Activated naive CD4-positive, alpha-beta T cell treated with anti-CD3 and anti-CD28 coated beads, Interleukin-2, amount 10 ng/mL, durations not matched to agents 7 days and 5 days (primary cell): ENCODE data around the gene TSPEAR.
"Not testable (repeated sequence)": the region's sequence is repeated elsewhere in the genome, so short reads cannot be mapped to it uniquely, and the experiment has no call there.

Experiments used
- CTCF ChIA-PET: fragments of 350-600 bp; sonication (Branson Sonifier 250); formaldehyde crosslinking; loops from one replicate; lab custom pipeline; 2021; ENCODE audit warnings: antibody characterized with exemption; lab: Charles Lee
- DNase-seq: peaks from one replicate; pipeline ENCODE4 v3.0.0-alpha.2; 2020
- H3K27ac Mint-ChIP-seq: one replicate; pipeline ENCODE4 v1.8.0; 2021; ENCODE audit warnings: mild to moderate bottlenecking, moderate library complexity, mixed read lengths
- H3K27me3 Mint-ChIP-seq: one replicate; pipeline ENCODE4 v1.8.0; 2021; ENCODE audit warnings: mild to moderate bottlenecking, mixed read lengths
- H3K36me3 Mint-ChIP-seq: one replicate; pipeline ENCODE4 v1.8.0; 2021; ENCODE audit warnings: mixed read lengths
- H3K4me1 Mint-ChIP-seq: one replicate; pipeline ENCODE4 v1.8.0; 2021; ENCODE audit warnings: mixed read lengths
- H3K4me3 Mint-ChIP-seq: one replicate; pipeline ENCODE4 v1.8.0; 2021; ENCODE audit warnings: mild to moderate bottlenecking, moderate library complexity, mixed read lengths
- H3K9me3 Mint-ChIP-seq: one replicate; pipeline ENCODE4 v1.8.0; 2021; ENCODE audit warnings: mixed read lengths

The TSPEAR gene

DNA sequence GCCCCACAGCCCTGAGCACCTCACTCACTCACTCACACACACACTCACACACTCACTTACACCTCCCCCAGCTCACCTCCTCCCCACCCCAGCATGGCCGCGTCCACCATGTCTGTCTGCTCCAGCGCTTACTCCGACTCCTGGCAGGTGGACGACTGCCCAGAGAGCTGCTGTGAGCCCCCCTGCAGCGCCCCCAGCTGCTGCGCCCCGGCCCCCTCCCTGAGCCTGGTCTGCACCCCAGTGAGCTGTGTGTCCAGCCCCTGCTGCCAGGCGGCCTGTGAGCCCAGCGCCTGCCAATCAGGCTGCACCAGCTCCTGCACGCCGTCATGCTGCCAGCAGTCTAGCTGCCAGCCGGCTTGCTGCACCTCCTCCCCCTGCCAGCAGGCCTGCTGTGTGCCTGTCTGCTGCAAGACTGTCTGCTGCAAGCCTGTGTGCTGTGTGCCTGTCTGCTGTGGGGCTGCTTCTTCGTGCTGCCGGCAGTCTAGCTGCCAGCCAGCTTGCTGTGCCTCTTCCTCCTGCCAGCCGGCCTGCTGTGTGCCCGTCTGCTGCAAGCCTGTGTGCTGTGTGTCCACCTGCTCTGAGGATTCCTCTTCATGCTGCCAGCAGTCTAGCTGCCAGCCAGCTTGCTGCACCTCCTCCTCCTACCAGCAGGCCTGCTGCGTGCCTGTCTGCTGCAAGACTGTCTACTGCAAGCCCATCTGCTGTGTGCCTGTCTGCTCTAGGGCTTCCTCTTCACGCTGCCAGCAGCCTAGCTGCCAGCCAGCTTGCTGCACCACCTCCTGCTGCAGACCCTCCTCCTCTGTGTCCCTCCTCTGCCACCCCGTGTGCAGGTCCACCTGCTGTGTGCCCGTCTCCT, 64.8 kb downstream of the TSPEAR start, which contains the start of gene KRTAP10-11:
KRTAP10-11 (plus strand) TSS at position 49 of the 856 bp plus-strand sequence; CDS start at position 94, 45 bp downstream.
- CTCF ChIA-PET, result interaction anchor here (0.6 to 1.8 kb wide), 2 partner anchors 11 to 39 kb away, joined by 3 to 4 read pairs; partner anchors contain the start of gene KRTAP12-3
- not testable (repeated sequence) for H3K4me3 Mint-ChIP-seq, H3K27ac Mint-ChIP-seq, DNase-seq, H3K4me1 Mint-ChIP-seq
- Mint-ChIP-seq H3K36me3 (peaks cover 11% of the 10 kb centered on the region), H3K27me3 (peaks cover 22% of the 10 kb centered on the region), H3K9me3 (peaks cover 32% of the 10 kb centered on the region)

DNA sequence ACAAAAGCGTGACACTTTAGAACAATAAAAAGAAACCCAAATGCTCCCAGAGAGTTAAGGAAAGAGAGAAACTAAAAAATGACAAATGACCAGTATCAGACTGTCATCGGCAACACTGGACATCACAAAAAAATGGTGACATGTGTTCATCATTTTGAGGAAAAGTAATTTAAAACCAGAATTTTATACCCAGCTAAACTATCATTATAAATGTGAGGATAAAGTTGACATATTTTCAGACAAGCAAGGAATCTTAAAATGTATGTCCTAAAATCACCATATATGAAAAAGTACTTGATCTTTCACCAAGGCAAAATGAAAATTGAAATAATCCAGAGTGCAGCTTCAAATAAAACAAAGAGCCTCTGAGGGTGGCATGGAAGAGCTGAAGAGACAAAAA, 66.5 kb downstream of the TSPEAR start:
- H3K27me3 Mint-ChIP-seq, result peaks cover 37% of the 10 kb centered on the region

DNA sequence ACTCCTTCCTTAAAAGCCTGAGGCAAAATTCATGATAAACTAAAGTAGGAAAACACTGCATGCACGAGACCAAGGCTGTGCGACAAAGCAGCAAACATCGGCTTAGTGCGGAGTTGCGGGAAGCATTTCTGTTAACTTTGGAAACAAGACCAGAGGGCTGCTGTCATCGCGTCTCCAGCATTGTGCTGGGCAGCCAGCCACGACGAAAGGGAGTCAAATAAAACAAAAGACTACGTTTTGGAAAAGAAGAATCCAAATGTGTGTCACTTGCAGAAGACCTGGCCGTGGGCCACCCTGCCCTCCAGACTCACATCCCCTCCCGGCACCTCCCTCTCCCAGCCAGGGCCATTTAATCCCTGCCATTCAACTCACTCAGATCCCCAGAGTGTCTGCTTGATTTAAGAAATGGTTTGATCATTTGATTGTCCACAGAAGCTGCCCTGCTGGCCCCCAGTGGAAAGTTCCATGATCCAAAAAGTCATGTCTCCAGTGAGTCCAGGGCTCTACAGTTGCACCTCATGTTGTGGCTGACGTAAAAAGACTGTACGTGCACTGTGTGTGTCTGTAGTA, 67.5 kb downstream of the TSPEAR start:
- Mint-ChIP-seq H3K4me3 (no peak overlapping the region), H3K36me3 (peaks cover 14% of the 10 kb centered on the region), H3K27ac (no peak overlapping the region), H3K9me3 (peaks cover 43% of the 10 kb centered on the region), H3K4me1 (no peaks in the 10 kb centered on the region), H3K27me3 (peaks cover 39% of the 10 kb centered on the region)
- CTCF ChIA-PET, result no interaction called here
- DNase-seq, result no peak

More for the DNA sequence above, 66.5 kb downstream of the TSPEAR start:
- H3K4me3 Mint-ChIP-seq, result no peak overlapping the region
- H3K36me3 Mint-ChIP-seq, result peaks cover 14% of the 10 kb centered on the region
- CTCF ChIA-PET, result no interaction called here
- no peak for DNase-seq
- H3K4me1 Mint-ChIP-seq, result no peaks in the 10 kb centered on the region
- H3K27ac Mint-ChIP-seq, result no peak overlapping the region
- H3K9me3 Mint-ChIP-seq, result peaks cover 42% of the 10 kb centered on the region

DNA sequence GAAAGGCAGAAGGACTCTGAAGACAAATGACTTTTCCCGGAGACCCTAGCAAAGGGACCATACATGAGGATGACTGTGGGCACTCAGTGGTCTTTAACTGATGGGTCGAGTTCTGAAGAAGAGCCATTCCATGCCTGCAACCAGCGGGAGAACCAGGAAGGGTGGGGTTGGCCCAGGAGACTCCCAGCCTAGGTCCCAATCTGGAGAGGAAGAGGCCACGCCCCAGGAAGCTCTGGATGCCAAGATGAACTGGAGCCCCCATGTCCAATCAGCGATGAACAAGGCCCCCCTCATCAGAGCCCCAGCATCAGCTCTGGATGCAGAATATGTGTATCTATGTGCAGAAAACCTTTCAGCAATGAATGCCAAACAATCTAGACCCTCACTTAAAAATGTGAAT, 70.6 kb downstream of the TSPEAR start:
- Mint-ChIP-seq H3K4me1 (no peaks in the 10 kb centered on the region), H3K9me3 (peaks cover 43% of the 10 kb centered on the region), H3K27me3 (peaks cover 45% of the 10 kb centered on the region), H3K27ac (no peak overlapping the region), H3K4me3 (no peak overlapping the region), H3K36me3 (peaks cover 11% of the 10 kb centered on the region)
- CTCF ChIA-PET, result no interaction called here
- DNase-seq, result no peak

DNA sequence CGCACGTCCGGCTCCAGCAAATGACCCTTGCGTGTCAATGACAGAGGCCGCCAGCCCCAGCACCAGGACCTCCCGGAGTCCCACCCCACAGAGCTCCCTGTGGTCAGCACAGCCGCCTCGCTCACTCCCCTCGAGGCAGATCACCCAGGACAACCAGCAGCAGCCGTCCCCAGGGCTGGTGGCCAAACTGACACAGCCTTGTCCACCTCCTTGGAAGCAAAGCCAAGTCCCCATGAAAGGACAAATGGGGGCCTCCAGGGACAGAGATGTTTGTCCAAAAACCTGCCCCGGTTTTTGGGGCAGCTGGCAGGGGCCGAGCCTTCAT, 72.1 kb downstream of the TSPEAR start:
- H3K27me3 Mint-ChIP-seq, result peaks cover 45% of the 10 kb centered on the region
- H3K4me3 Mint-ChIP-seq, result no peak overlapping the region
- CTCF ChIA-PET, result no interaction called here
- H3K36me3 Mint-ChIP-seq, result peaks cover 4% of the 10 kb centered on the region
- no peak overlapping the region for H3K27ac Mint-ChIP-seq
- no peaks in the 10 kb centered on the region for H3K4me1 Mint-ChIP-seq
- H3K9me3 Mint-ChIP-seq, result peaks cover 36% of the 10 kb centered on the region
- DNase-seq, result no peak

DNA sequence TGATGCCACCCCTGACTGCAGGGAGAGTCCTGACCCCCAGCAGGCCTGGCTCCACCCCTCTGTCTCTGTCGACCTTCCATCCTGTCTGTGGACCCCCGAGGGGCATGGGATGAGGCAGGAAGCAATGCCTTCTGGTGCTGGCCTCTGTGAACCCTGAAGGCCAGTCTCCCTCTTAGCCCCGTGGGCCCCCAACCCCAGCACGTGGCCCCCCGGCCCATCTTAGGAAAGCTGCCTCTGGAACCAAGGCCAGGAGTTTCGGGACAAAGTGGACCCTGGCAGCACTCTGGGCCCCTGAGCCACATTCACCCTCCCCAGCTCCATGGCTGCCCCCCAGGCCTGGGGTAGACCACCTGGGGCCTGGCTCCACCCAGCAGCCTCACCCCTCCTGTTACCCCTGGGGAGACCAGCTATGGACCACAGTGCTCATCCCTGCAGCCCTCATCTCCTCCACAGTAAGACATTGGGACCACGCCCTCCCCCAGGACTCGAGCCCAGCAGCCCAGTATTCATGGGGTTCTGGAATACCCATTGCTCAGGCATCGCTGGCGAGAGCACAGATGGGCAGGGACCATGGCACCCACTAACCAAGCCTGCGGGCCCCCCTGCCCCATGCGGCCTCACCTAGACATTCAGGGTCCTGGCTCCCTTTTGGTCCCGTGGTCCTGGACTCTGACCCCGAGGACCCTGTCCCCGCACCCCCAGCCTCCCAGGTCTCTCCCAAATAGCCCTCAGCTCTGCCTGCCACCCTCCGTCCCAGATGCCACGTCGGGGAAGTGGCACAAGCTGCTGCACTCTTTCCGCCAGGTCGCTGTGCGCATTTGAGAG, 72.7 kb downstream of the TSPEAR start:
- CTCF ChIA-PET, result not testable (repeated sequence)

DNA sequence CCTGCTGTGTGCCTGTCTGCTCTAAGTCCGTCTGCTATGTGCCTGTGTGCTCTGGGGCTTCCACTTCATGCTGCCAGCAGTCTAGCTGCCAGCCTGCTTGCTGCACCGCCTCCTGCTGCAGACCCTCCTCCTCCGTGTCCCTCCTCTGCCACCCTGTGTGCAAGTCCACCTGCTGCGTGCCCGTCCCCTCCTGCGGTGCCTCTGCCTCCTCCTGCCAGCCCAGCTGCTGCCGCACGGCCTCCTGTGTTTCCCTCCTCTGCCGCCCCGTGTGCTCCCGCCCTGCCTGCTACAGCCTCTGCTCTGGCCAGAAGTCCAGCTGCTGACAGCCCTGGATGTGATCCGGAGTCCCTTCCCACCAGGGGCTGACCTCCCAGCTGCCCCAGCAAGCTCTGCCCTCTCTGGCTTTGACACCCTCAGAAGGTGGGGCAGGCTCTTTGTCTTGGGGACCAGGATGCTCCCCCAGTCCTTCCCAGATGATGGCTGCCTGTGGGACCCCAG, 73.5 kb downstream of the TSPEAR start:
- H3K4me1 Mint-ChIP-seq, CTCF ChIA-PET, DNase-seq, H3K4me3 Mint-ChIP-seq, H3K27ac Mint-ChIP-seq, H3K36me3 Mint-ChIP-seq: not testable (repeated sequence)
- H3K27me3 Mint-ChIP-seq, result peaks cover 39% of the 10 kb centered on the region
- H3K9me3 Mint-ChIP-seq, result peaks cover 29% of the 10 kb centered on the region

More for the DNA sequence above, 72.7 kb downstream of the TSPEAR start:
- not testable (repeated sequence) for H3K27ac Mint-ChIP-seq, DNase-seq, H3K4me3 Mint-ChIP-seq, H3K36me3 Mint-ChIP-seq, H3K4me1 Mint-ChIP-seq
- H3K27me3 Mint-ChIP-seq, result peaks cover 41% of the 10 kb centered on the region
- H3K9me3 Mint-ChIP-seq, result peaks cover 31% of the 10 kb centered on the region

DNA sequence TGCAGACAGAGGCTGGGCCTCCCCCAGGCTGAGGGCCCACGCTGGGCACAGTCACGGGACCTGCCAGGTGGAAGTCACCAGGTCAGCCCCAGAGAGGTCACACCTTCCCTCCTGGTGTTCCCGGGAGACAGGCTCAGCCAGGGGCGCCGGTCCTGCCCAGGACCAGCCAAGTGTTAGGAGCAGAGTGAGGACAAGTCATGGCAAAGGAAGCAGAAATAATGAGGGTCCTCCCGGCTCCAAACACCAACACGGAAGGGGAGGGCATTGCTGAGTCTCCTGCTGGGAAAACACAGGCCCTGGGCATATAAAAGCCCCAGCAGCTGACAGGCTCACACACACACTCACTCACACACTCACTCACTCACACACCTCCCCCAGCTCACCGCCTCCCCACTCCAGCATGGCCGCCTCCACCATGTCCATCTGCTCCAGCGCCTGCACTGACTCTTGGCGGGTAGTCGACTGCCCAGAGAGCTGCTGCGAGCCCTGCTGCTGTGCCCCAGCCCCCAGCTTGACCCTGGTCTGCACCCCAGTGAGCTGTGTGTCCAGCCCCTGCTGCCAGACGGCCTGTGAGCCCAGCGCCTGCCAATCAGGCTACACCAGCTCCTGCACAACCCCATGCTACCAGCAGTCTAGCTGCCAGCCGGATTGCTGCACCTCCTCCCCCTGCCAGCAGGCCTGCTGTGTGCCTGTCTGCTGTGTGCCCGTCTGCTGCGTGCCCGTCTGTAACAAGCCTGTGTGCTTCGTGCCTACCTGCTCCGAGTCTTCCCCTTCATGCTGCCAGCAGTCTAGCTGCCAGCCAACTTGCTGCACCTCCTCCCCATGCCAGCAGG, 74.1 kb downstream of the TSPEAR start, which contains the start of gene KRTAP10-10:
KRTAP10-10 (plus strand) TSS at position 339 of the 833 bp plus-strand sequence; CDS start at position 401, 62 bp downstream.
- Mint-ChIP-seq H3K4me3 (no peak within 1 kb of the TSS), H3K36me3 (peaks cover 3% of the 10 kb centered on the region), H3K4me1 (no peaks in the 10 kb centered on the region), H3K27me3 (peaks cover 44% of the 10 kb centered on the region), H3K27ac (no peak within 1 kb of the TSS), H3K9me3 (peaks cover 28% of the 10 kb centered on the region)
- CTCF ChIA-PET, result no interaction called here
- DNase-seq, result no peak

DNA sequence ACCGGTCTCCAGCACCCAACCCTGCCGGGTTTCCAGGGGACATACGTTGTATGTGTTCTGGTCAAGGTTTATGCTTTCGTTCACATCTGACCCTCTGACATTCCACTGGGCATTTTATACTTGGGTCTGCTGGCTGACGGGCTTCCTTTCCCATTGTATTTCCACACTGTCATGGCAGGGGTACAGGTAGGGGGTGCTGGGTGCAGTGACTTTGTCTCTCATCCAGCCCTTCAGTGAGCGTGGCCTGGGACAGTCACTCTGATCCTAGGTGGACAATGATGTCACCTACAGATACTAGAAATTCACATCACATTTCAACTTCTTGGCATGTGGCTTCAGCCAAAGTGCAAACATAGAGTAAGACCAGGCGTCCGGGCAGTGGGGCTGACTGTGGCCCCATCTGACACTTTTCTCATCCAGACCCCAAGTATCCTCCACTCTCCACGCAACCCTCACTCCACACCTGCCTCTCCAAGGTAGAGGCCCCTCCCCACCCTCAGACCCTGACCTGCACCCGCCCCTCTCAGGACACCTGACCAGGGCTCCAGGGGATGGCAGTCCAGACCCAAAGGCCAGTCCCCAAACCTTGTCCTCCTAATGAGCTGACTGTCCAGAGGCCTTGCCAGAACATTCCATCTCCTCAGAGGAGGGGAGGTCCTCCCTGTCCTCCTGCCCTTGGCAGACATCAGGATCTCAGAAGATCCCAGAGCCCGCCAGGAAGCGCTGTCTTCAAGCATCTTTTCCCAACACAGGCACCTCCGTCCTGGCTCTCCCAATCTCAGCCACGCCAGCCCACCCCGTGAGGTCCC, 75.0 kb downstream of the TSPEAR start:
- CTCF ChIA-PET, result no interaction called here
- Mint-ChIP-seq H3K4me1 (no peaks in the 10 kb centered on the region), H3K27ac (no peak overlapping the region), H3K27me3 (peaks cover 44% of the 10 kb centered on the region), H3K4me3 (no peak overlapping the region), H3K9me3 (peaks cover 31% of the 10 kb centered on the region), H3K36me3 (peaks cover 4% of the 10 kb centered on the region)
- no peak for DNase-seq

DNA sequence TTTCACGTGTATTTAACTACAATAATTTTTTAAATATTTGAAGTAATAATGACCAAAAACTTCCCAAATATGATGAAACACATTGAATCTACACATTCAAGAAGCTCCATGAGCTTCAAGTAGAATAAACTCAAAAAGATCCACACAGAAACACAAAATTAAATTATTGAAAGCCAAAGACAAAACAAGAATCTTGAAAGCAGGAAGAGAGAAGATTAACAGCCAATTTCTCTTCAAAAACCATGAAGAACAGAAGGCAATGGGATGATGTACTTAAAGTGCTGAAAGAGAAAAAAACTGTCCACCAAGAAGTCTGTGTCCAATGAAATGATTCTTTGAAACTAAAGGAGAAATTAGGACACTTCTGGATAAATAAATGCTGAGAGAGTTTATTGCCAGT, 79.3 kb downstream of the TSPEAR start:
- H3K36me3 Mint-ChIP-seq, result peaks cover 15% of the 10 kb centered on the region
- peaks cover 31% of the 10 kb centered on the region for H3K27me3 Mint-ChIP-seq
- H3K4me3 Mint-ChIP-seq, result no peak overlapping the region
- peaks cover 12% of the 10 kb centered on the region for H3K4me1 Mint-ChIP-seq
- DNase-seq, result no peak
- H3K27ac Mint-ChIP-seq, result no peak overlapping the region
- peaks cover 35% of the 10 kb centered on the region for H3K9me3 Mint-ChIP-seq
- CTCF ChIA-PET, result no interaction called here

DNA sequence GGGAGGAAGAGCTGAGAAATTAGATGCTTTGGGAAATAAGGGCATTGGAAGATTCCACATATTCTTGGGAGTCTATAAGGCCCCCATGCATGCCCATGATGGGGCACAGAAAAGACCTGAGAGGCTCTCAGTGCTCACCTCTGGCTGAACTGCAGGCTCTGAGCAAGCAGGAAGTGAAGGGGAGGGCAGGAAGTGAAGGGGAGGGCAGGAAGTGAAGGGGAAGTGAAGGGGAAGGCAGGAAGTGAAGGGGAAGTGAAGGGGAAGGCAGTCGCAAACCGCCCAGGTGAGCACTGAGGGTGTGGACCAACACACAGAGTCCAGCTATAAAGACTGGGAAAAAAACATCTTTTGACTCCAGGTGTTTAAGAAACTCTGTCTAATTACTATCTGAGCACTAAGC, 80.9 kb downstream of the TSPEAR start:
- H3K27ac Mint-ChIP-seq, result peak overlapping the region; percentile 47
- H3K36me3 Mint-ChIP-seq, result peaks cover 15% of the 10 kb centered on the region
- H3K4me3 Mint-ChIP-seq, result no peak overlapping the region
- H3K4me1 Mint-ChIP-seq, result peaks cover 12% of the 10 kb centered on the region
- H3K27me3 Mint-ChIP-seq, result peaks cover 20% of the 10 kb centered on the region
- DNase-seq, result no peak
- peaks cover 35% of the 10 kb centered on the region for H3K9me3 Mint-ChIP-seq
- CTCF ChIA-PET, result no interaction called here

DNA sequence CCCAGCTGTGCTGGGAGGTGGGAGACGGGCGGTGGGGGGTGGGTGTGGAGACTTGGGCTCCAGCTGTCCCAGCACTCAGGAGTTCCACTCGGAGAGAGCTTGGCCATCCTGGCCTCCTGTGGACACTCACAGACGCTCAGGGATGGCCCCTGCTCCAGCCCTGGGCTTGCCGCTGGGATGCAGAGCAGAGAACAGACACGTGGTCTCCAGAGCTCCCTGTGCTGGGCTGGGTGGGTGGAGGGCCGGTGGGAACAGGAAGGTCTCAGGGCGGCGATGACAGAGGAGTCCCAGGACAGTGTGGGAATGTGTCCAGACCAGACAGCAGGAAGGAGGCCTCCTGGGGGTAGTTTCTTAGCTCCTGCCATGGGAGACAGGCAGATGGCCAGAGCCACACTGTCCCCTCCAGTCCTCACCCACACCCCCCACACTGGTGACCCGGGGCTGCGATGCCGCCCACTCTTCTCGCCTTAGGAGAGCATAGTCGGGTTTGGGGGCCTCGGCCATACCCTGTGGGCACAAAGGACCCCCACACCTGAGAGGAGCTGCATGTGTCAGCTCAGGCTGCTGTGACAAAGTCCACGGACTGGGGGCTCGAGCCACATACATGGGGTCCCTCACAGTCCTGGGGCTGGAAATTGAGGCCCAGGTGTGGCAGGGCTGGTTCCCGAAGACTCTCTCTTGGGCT, 82.5 kb downstream of the TSPEAR start:
- peaks cover 47% of the 10 kb centered on the region for H3K9me3 Mint-ChIP-seq

More for the DNA sequence above, 82.5 kb downstream of the TSPEAR start:
- Mint-ChIP-seq H3K27ac (no peak overlapping the region), H3K4me1 (peaks cover 12% of the 10 kb centered on the region), H3K27me3 (peaks cover 26% of the 10 kb centered on the region), H3K4me3 (no peak overlapping the region), H3K36me3 (peaks cover 22% of the 10 kb centered on the region)
- DNase-seq, result no peak
- CTCF ChIA-PET, result no interaction called here
